ENCODE data around the gene IFITM5. TPM values are rescaled to one million over a fixed set of nuclear protein-coding genes. Genes with fewer than 3 reads are reported as not detected.
"Not testable (repeated sequence)": the region's sequence is repeated elsewhere in the genome, so short reads cannot be mapped to it uniquely, and the experiment has no call there.

Gene IFITM5
- total and polyA plus RNA-seq, 7 donors, result not detected

- intact Hi-C loops (cut with DNase I), result no loop called here
- 80 to 91% methylated on average over 19 of the region's 19 CpGs for WGBS, 2 donors
Measured at GRCh38 chr11:331358-332060, 32.2 kb upstream of the IFITM5 start.

GRCh38 chr11:330694-331357, 31.5 kb upstream of the IFITM5 start:
- no peaks in the 10 kb centered on the region for H3K36me3 ChIP-seq
- peak; percentile 60 for DNase-seq
- no peak overlapping the region for H3K27ac ChIP-seq
- H3K9me3 ChIP-seq, result no peaks in the 10 kb centered on the region
- 68 to 84% methylated on average over 34 of the region's 34 CpGs for WGBS, 2 donors
- peaks cover 0 to 29% (median 24%) of the 10 kb centered on the region in 4 donors for H3K4me1 ChIP-seq
- intact Hi-C loops (cut with DNase I), result no loop called here
- H3K27me3 ChIP-seq, result no peaks in the 10 kb centered on the region
- H3K4me3 ChIP-seq, result no peak overlapping the region
- no peak for TF ChIP-seq EP300 (IDR thresholded peaks at IDR 0.05)
- no peak for TF ChIP-seq CTCF (IDR thresholded peaks at IDR 0.05)
- no peak for TF ChIP-seq POLR2A (IDR thresholded peaks at IDR 0.05)
- TF ChIP-seq POLR2AphosphoS5 (IDR thresholded peaks at IDR 0.05), result no peak

More at GRCh38 chr11:331358-332060, 32.2 kb upstream of the IFITM5 start:
- Histone ChIP-seq H3K4me1 (peaks cover 0 to 29% (median 21%) of the 10 kb centered on the region in 4 donors), H3K27ac (no peak overlapping the region), H3K36me3 (no peaks in the 10 kb centered on the region), H3K9me3 (no peaks in the 10 kb centered on the region), H3K4me3 (no peak overlapping the region), H3K27me3 (no peaks in the 10 kb centered on the region)
- peak; percentile 29 for DNase-seq
- no peak for TF ChIP-seq POLR2AphosphoS5 (IDR thresholded peaks at IDR 0.05)
- no peak for TF ChIP-seq EP300 (IDR thresholded peaks at IDR 0.05)
- TF ChIP-seq POLR2A (IDR thresholded peaks at IDR 0.05), result no peak
- no peak for TF ChIP-seq CTCF (IDR thresholded peaks at IDR 0.05)

- no peak overlapping the region for H3K27ac ChIP-seq
Measured at GRCh38 chr11:330307-330693, 31.0 kb upstream of the IFITM5 start.

GRCh38 chr11:329886-330253, 30.5 kb upstream of the IFITM5 start:
- TF ChIP-seq POLR2A (IDR thresholded peaks at IDR 0.05) (no peak), EP300 (IDR thresholded peaks at IDR 0.05) (no peak), CTCF (IDR thresholded peaks at IDR 0.05) (no peak), POLR2AphosphoS5 (IDR thresholded peaks at IDR 0.05) (no peak)
- Histone ChIP-seq H3K36me3 (no peaks in the 10 kb centered on the region), H3K4me1 (peaks cover 0 to 33% (median 27%) of the 10 kb centered on the region in 4 donors), H3K27ac (no peak overlapping the region), H3K27me3 (no peaks in the 10 kb centered on the region), H3K4me3 (no peak overlapping the region), H3K9me3 (no peaks in the 10 kb centered on the region)
- 91 to 97% methylated on average over 2 of the region's 2 CpGs for WGBS, 2 donors
- intact Hi-C loops (cut with DNase I), result no loop called here
- peak; percentile 29 for DNase-seq

More at GRCh38 chr11:330307-330693, 31.0 kb upstream of the IFITM5 start:
- peaks cover 0 to 29% (median 26%) of the 10 kb centered on the region in 4 donors for H3K4me1 ChIP-seq
- TF ChIP-seq POLR2AphosphoS5 (IDR thresholded peaks at IDR 0.05), result no peak
- no peak for TF ChIP-seq CTCF (IDR thresholded peaks at IDR 0.05)
- no peak for TF ChIP-seq POLR2A (IDR thresholded peaks at IDR 0.05)
- TF ChIP-seq EP300 (IDR thresholded peaks at IDR 0.05), result no peak
- H3K36me3 ChIP-seq, result no peaks in the 10 kb centered on the region
- peak; percentile 59 for DNase-seq
- no peaks in the 10 kb centered on the region for H3K9me3 ChIP-seq
- no peak overlapping the region for H3K4me3 ChIP-seq
- no peaks in the 10 kb centered on the region for H3K27me3 ChIP-seq
- WGBS, 2 donors, result 77 to 82% methylated on average over 14 of the region's 14 CpGs
- intact Hi-C loops (cut with DNase I), result no loop called here

GRCh38 chr11:328516-329100, 29.3 kb upstream of the IFITM5 start:
- peak; percentile 47 for DNase-seq
- H3K9me3 ChIP-seq; intact Hi-C loops (cut with DNase I); H3K4me3 ChIP-seq; H3K27me3 ChIP-seq; H3K36me3 ChIP-seq; H3K27ac ChIP-seq: not testable (repeated sequence)
- WGBS, 2 donors, result 91 to 92% methylated on average over 15 of the region's 15 CpGs
- peaks cover 0 to 45% (median 38%) of the 10 kb centered on the region in 4 donors for H3K4me1 ChIP-seq

Measured in sigmoid colon (tissue), 7 donors.